K562 (cell line): ENCODE measurements around the gene MOB1B. TPM values are rescaled to one million over a fixed set of nuclear protein-coding genes. Genes with fewer than 3 reads are reported as not detected.

Source experiments
- CBX3 ChIP-seq, 2 experiments: IDR thresholded peaks; 1 replicate in 1 of 2; 2 replicates in 1 of 2; pipeline ENCODE4 v1.6.1; 2012; ENCODE audit warnings: inconsistent platforms in 2 of 2, low read length in 2 of 2, borderline replicate concordance in 1 of 2, control low read depth in 1 of 2
- FOXP1 ChIP-seq: sonication (generic); formaldehyde crosslinking; IDR thresholded peaks from 2 replicates; pipeline ENCODE4 v1.8.0; 2022; ENCODE audit warnings: mild to moderate bottlenecking, missing genetic modification reagents
- HIVEP1 ChIP-seq: fragments of 250-450 bp; sonication (Bioruptor Pico); IDR thresholded peaks from 2 replicates; pipeline ENCODE4 v1.4.0; 2020; ENCODE audit warnings: mild to moderate bottlenecking
- NR2F6 ChIP-seq: fragments of 450-650 bp; formaldehyde crosslinking; IDR thresholded peaks from 2 replicates; pipeline ENCODE4 v1.4.0; 2020; ENCODE audit warnings: mild to moderate bottlenecking
- OTX1 ChIP-seq: fragments of 450-650 bp; formaldehyde crosslinking; IDR thresholded peaks from 2 replicates; pipeline ENCODE4 v1.4.0; 2022; ENCODE audit warnings: mild to moderate bottlenecking
- PHB ChIP-seq: fragments of 250-450 bp; sonication (Bioruptor Pico); IDR thresholded peaks from 2 replicates; pipeline ENCODE4 v1.5.0; 2021
- STAT5A ChIP-seq: IDR thresholded peaks from 2 replicates; pipeline ENCODE4 v1.6.1; 2012; ENCODE audit warnings: low read length, inconsistent platforms, borderline replicate concordance
- ZKSCAN1 ChIP-seq: fragments of 150-350 bp; IDR thresholded peaks from 2 replicates; pipeline ENCODE4 v1.6.1; 2016; ENCODE audit warnings: low read depth, low read length
- ZNF174 ChIP-seq: fragments of 250-450 bp; sonication (Bioruptor Pico); IDR thresholded peaks from 2 replicates; pipeline ENCODE4 v1.4.0; 2020; ENCODE audit warnings: mild to moderate bottlenecking
- ZNF76 ChIP-seq: fragments of 250-450 bp; sonication (Bioruptor Pico); IDR thresholded peaks from 2 replicates; pipeline ENCODE4 v1.4.0; 2020; ENCODE audit warnings: mild to moderate bottlenecking, moderate library complexity, borderline replicate concordance
- polyA plus RNA-seq, 8 experiments: library from polyadenylated mRNA; depleted of rRNA in 4 of 8; stranded (reverse) in 5 of 8; unstranded in 3 of 8; fragments of >200 nt; fragmentation: Nextera tagmentation in 2 of 8; fragmentation: Illumina TruSeq in 1 of 8; extraction: Ambion mirVana in 2 of 8; extraction: Trizol in 1 of 8; gene quantifications; 2 replicates each; pipeline versions ENCODE4 v1.2.1 to v1.2.3, GENCODE V29; 2011 to 2014; ENCODE audit warnings: inconsistent platforms in 1 of 8, missing spikeins in 1 of 8
- total RNA-seq, 7 experiments: library from RNA; depleted of rRNA in 6 of 7; stranded (reverse); fragments of >200 nt in 6 of 7; fragmentation: Illumina TruSeq in 2 of 7; extraction: Trizol in 2 of 7; gene quantifications; 2 replicates each; pipeline versions ENCODE4 v1.2.1 to v1.2.3, GENCODE V29; 2011 to 2021; ENCODE audit warnings: low replicate concordance in 1 of 7
- TF ChIP-seq, protein P1 (sequence below): fragments of 450-650 bp; IDR thresholded peaks from 2 replicates; pipeline ENCODE4 v1.6.1; 2014; ENCODE audit warnings: low read depth, mild to moderate bottlenecking, moderate library complexity, borderline replicate concordance
- TF ChIP-seq, protein P2 (sequence below), 2 experiments: fragments of 450-650 bp; IDR thresholded peaks; 2 replicates each; pipeline ENCODE4 v1.6.1; 2018; ENCODE audit warnings: mild to moderate bottlenecking in 2 of 2, low read depth in 1 of 2; ENCODE audit not compliant: partially characterized antibody in 2 of 2
- TF ChIP-seq, protein P3 (sequence below), 2 experiments: fragments of 450-650 bp in 1 of 2; IDR thresholded peaks; 2 replicates each; pipeline ENCODE4 v1.6.1; 2011 to 2017; ENCODE audit warnings: low read depth in 2 of 2, antibody characterized with exemption in 1 of 2, borderline replicate concordance in 1 of 2, low read length in 1 of 2, mild to moderate bottlenecking in 1 of 2, mixed read lengths in 1 of 2; ENCODE audit not compliant: control insufficient read depth in 1 of 2
- TF ChIP-seq, protein P4 (sequence below): fragments of 200-800 bp; sonication (Bioruptor generic); IDR thresholded peaks from 2 replicates; pipeline ENCODE4 v1.6.1; 2016; ENCODE audit warnings: missing genetic modification characterization, missing compliant biosample characterization

MOB1B gene
- total and polyA plus RNA-seq, 9 of the 15 experiments (the other 6 are each of a cell fraction or from before 2014, with no cell fraction given): 8.4 to 37.8 (median 19.0) TPM

DNA sequence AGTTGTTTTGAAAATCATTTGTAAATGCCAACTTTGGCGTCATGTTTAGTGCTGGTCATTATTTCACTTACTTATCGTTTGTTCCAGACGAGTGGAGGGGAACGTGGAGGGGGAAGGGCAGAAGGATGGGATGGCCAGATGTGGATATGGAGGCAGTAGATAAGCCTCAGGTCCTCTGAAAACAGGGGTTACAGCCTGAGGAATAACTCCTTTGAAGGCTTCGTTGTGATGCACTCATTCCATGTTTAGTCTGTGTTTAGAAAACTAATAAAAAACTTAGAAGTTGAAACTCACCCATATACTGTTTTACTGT lies 1.1 kb downstream of the MOB1B start (continued):
- TF ChIP-seq, protein P1, sequence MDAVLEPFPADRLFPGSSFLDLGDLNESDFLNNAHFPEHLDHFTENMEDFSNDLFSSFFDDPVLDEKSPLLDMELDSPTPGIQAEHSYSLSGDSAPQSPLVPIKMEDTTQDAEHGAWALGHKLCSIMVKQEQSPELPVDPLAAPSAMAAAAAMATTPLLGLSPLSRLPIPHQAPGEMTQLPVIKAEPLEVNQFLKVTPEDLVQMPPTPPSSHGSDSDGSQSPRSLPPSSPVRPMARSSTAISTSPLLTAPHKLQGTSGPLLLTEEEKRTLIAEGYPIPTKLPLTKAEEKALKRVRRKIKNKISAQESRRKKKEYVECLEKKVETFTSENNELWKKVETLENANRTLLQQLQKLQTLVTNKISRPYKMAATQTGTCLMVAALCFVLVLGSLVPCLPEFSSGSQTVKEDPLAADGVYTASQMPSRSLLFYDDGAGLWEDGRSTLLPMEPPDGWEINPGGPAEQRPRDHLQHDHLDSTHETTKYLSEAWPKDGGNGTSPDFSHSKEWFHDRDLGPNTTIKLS: peak; percentile 50; the same call in 1 of the 2 replicates
- TF ChIP-seq, protein P2, sequence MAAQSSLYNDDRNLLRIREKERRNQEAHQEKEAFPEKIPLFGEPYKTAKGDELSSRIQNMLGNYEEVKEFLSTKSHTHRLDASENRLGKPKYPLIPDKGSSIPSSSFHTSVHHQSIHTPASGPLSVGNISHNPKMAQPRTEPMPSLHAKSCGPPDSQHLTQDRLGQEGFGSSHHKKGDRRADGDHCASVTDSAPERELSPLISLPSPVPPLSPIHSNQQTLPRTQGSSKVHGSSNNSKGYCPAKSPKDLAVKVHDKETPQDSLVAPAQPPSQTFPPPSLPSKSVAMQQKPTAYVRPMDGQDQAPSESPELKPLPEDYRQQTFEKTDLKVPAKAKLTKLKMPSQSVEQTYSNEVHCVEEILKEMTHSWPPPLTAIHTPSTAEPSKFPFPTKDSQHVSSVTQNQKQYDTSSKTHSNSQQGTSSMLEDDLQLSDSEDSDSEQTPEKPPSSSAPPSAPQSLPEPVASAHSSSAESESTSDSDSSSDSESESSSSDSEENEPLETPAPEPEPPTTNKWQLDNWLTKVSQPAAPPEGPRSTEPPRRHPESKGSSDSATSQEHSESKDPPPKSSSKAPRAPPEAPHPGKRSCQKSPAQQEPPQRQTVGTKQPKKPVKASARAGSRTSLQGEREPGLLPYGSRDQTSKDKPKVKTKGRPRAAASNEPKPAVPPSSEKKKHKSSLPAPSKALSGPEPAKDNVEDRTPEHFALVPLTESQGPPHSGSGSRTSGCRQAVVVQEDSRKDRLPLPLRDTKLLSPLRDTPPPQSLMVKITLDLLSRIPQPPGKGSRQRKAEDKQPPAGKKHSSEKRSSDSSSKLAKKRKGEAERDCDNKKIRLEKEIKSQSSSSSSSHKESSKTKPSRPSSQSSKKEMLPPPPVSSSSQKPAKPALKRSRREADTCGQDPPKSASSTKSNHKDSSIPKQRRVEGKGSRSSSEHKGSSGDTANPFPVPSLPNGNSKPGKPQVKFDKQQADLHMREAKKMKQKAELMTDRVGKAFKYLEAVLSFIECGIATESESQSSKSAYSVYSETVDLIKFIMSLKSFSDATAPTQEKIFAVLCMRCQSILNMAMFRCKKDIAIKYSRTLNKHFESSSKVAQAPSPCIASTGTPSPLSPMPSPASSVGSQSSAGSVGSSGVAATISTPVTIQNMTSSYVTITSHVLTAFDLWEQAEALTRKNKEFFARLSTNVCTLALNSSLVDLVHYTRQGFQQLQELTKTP (IDR thresholded peaks at IDR 0.05; ENCODE audit: low read depth in 1 of 2, partially characterized antibody in 2 of 2): peak; percentile 67 to 96
- TF ChIP-seq PHB (CRISPR knock-in tag) (no peak), FOXP1 (CRISPR knock-in tag) (0 out of 2 replicates have a peak, but pooled peaks have one; percentile 66), CBX3 (IDR thresholded peaks at IDR 0.05; ENCODE audit: borderline replicate concordance in 1 of 2, low read length in 2 of 2) (peak in 1 of 2 experiments; percentile 96; a peak in 2 of 3 replicates), ZNF174 (CRISPR knock-in tag) (no peak), HIVEP1 (0 out of 2 replicates have a peak, but pooled peaks have one; percentile 74), ZKSCAN1 (0 out of 2 replicates have a peak, but pooled peaks have one; percentile 76), STAT5A (peak; percentile 99), NR2F6 (CRISPR knock-in tag) (no peak), ZNF76 (CRISPR knock-in tag) (peak; percentile 81; the same call in 1 of the 2 replicates), OTX1 (CRISPR knock-in tag) (peak; percentile 97)
- TF ChIP-seq, protein P3, sequence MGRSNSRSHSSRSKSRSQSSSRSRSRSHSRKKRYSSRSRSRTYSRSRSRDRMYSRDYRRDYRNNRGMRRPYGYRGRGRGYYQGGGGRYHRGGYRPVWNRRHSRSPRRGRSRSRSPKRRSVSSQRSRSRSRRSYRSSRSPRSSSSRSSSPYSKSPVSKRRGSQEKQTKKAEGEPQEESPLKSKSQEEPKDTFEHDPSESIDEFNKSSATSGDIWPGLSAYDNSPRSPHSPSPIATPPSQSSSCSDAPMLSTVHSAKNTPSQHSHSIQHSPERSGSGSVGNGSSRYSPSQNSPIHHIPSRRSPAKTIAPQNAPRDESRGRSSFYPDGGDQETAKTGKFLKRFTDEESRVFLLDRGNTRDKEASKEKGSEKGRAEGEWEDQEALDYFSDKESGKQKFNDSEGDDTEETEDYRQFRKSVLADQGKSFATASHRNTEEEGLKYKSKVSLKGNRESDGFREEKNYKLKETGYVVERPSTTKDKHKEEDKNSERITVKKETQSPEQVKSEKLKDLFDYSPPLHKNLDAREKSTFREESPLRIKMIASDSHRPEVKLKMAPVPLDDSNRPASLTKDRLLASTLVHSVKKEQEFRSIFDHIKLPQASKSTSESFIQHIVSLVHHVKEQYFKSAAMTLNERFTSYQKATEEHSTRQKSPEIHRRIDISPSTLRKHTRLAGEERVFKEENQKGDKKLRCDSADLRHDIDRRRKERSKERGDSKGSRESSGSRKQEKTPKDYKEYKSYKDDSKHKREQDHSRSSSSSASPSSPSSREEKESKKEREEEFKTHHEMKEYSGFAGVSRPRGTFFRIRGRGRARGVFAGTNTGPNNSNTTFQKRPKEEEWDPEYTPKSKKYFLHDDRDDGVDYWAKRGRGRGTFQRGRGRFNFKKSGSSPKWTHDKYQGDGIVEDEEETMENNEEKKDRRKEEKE (IDR thresholded peaks at IDR 0.05; ENCODE audit: borderline replicate concordance in 1 of 2, control insufficient read depth in 1 of 2, low read depth in 2 of 2, low read length in 1 of 2): 0 out of 4 replicates have a peak, but pooled peaks of 1 of the 2 experiments have one; percentile 59
- TF ChIP-seq, protein P4, sequence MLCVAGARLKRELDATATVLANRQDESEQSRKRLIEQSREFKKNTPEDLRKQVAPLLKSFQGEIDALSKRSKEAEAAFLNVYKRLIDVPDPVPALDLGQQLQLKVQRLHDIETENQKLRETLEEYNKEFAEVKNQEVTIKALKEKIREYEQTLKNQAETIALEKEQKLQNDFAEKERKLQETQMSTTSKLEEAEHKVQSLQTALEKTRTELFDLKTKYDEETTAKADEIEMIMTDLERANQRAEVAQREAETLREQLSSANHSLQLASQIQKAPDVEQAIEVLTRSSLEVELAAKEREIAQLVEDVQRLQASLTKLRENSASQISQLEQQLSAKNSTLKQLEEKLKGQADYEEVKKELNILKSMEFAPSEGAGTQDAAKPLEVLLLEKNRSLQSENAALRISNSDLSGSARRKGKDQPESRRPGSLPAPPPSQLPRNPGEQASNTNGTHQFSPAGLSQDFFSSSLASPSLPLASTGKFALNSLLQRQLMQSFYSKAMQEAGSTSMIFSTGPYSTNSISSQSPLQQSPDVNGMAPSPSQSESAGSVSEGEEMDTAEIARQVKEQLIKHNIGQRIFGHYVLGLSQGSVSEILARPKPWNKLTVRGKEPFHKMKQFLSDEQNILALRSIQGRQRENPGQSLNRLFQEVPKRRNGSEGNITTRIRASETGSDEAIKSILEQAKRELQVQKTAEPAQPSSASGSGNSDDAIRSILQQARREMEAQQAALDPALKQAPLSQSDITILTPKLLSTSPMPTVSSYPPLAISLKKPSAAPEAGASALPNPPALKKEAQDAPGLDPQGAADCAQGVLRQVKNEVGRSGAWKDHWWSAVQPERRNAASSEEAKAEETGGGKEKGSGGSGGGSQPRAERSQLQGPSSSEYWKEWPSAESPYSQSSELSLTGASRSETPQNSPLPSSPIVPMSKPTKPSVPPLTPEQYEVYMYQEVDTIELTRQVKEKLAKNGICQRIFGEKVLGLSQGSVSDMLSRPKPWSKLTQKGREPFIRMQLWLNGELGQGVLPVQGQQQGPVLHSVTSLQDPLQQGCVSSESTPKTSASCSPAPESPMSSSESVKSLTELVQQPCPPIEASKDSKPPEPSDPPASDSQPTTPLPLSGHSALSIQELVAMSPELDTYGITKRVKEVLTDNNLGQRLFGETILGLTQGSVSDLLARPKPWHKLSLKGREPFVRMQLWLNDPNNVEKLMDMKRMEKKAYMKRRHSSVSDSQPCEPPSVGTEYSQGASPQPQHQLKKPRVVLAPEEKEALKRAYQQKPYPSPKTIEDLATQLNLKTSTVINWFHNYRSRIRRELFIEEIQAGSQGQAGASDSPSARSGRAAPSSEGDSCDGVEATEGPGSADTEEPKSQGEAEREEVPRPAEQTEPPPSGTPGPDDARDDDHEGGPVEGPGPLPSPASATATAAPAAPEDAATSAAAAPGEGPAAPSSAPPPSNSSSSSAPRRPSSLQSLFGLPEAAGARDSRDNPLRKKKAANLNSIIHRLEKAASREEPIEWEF: peak; percentile 94
